NOMO-1 treated with DMSO at 0.1 percent for 48 hours (cell line): ENCODE results near the gene ANXA4.

Source experiments
- DNase-seq: peaks from one replicate; lab custom pipeline; 2025; ENCODE audit not compliant: unreplicated experiment; lab: John Stamatoyannopoulos, UW

Gene ANXA4

DNA sequence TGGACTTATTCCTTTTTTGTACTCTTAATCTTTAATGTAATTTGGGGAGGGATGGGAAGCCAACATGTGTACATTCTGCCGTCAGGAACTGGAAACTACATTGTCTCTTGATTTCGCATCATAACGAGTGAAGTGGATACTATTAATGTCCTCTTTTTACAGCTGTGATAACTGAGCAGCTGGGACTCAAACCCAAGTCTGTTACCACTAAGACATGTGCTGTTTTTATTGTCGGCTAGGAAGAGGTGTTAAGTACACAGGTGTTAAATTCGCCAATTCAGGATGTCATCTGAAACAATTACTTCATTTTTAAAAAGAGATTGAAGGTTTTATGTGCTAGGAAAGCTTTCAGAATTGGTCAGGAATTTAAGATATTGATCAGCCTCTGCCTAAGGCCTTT lies 94.4 kb downstream of the ANXA4 start:
- DNase-seq, result no peak

- DNase-seq, result no peak
Observed at GRCh38 chr2:69837533-69837932, 95.6 kb downstream of the ANXA4 start.

DNA sequence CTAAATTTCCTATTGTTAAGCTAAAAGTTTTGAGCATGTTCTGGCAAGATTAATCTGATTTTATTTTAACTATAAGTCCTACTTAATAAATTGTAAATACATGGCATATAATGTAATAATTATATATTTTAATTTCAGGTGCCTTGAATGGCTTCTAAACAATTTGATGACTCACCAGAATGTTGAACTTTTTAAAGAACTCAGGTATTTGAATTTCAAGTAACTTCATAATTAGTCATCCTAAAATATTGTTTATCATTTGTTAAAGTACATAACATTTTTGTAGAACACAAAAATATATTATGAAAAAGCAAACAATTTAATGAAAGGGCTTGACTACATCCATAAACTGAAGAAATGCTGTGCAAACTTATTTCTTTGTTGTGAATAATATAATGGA lies 102.1 kb downstream of the ANXA4 start:
- DNase-seq, result no peak

GRCh38 chr2:69844560-69844959 lies 102.6 kb downstream of the ANXA4 start:
- no peak for DNase-seq

GRCh38 chr2:69846182-69847067 lies 104.5 kb downstream of the ANXA4 start:
- no peak for DNase-seq

DNA sequence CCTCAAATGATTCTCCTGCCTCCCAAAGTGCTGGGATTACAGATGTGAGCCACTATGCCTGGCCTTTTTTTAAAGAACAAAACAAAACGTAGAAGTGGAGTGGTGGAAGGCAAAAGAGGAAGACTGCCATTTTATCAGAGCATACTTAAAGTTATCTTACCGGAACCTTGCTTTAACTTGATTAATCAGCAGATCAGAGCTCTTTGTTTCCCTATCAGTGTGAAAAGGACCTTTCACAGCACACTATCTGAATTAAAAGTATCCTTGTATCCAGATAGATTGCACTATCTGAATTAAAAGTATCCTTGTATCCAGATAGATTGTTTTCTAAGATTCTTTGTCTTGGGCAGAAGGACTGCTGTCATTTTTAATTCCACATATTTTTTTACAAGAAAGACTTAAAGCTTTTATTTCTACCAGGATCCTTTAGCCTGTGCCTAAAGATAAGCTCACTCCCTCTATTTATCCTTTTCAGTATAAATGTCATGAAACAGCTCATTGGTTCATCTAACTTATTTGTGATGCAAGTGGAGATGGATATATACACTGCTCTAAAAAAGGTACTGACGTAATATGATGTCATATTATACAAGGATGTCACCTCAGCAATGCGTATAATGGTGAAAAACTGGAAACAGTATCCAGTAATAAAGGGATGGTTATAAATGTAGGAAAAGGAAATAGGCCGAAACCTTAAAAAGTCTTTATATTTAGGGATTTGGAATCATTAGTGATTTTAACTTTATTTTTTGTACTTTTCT lies 105.3 kb downstream of the ANXA4 start:
- DNase-seq, result no peak

DNA sequence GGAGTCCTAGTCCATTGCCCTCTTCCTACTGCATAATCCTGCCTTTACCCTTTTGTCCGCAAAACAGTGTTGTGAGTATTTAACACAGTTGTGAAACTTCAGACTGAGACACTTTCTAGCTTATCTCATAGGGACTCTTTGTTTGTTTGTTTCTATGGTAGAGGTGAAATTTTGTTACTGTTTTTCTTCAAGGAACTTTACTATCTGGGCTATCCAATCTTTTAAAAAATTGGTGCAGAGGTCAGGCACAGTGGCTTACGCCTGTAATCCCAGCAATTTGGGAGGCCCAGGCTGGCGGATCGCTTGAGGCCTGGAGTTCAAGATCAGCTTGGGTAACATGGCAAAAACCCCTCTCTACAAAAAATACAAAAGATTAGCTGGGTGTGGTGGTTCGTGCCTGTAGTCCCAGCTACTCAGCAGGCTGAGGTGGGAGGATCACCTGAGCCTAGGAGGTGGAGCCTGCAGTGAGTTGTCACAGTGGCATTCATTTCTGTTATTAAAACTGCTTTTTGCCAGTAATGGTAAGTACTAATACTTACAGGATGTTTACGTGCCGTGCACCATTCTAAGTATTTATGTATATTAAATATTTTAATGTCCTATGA lies 106.4 kb downstream of the ANXA4 start:
- DNase-seq, result no peak

DNA sequence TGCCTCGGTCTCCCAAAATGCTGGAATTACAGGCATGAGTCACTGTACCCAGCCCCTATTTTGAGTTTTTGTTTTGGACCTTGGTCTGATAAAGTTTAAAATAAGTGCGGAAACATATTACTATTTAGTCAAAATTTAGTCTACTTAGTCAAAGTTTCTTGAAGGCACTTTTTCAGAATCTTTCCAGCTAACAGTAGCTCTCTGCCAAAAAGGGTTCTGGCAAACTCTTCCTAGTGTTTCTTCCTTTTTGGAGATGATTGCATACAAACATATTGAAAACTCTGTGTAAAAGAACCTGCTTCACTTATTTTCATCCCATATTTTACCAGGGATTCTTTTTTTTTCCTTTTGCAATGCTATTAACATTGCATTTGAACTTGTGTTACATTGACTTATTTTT lies 116.3 kb downstream of the ANXA4 start:
- no peak for DNase-seq

DNA sequence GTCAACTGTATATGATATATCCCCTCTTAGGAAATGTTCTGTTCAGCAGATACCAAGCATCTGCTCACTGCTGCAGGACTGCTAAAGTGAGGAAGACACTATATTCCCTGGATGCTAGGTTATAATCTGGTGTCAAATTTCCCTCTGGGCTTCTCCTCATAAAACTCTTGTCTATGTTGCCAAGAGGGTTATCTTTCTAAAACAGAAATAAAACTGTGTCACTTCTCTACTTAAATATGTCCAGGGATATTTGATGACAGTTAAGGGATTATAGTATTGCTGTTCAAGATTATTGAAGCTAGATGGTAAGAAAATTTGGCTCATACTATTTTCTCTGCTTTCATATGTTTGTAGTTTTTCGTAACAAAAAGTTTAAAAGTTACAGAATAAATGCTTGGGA lies 121.4 kb downstream of the ANXA4 start:
- no peak for DNase-seq
